ENCODE results near the gene CHTF8. TPM values are rescaled to one million over a fixed set of nuclear protein-coding genes. Genes with fewer than 3 reads are reported as not detected.

The CHTF8 gene
- polyA plus RNA-seq, 5 donors, result 113 to 136 (median 126) TPM

GRCh38 chr16:69094501-69094900 is 37.9 kb downstream of the CHTF8 start:
- no peak for DNase-seq

GRCh38 chr16:69093974-69094373 is 38.4 kb downstream of the CHTF8 start:
- DNase-seq, result no peak

DNA sequence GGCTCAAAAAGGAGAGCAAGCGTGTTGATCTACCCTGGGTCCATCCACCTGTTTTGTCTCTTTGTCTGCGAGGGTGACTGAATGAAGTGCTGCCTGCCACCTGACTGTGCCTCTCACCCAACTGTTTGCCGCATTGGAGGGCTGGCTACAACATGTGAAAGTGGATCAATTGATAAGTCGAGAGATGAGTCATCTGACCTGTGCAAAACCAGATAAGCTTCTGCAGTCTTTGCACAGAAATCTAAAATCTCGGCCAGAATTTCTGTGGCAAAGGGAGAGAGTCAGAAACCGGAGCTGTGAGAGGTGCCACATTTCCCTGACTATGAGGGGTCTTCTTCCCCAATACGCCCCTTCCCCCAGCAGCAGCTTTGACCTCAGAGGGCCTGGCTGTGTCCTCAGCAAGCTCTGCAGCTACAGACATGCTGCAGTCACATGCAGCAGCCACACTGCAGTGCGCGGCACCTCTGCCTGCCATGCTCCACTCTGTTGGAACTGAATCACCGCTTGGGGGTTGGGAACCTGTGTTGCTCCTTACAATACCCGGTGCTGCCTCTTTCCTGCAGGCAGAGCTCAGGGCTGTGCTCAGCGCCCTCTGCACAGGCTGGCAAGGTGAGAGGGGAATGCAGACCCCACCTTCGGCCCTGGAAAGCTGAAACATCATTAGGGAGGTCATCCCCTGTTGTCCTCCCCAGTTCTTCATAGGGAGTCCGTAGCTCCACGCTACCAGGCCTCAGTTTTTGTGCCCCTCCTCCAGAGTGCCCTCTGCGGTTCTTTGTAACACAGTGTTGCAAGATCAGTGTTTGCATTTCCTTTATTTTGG is 43.1 kb downstream of the CHTF8 start:
- no peak for DNase-seq

DNA sequence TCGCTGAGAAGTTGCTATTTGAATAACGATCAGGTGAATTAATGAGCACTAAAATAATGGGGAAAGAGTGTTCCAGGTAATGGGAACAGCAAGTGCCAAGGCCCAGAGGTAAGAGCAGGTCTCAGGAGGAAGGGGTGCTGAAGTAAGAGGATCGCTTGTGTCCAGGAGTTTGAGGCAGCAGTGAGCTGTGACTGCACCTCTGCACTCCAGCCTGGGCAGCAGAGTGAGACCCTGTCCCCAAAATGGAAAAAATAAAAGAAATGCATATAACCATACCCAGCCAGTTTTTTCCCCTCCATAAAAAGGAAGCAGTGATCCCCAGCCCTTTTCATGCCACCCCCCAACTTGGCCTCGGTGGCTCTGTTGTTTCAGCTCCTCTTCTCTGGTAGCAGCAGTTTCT is 43.7 kb downstream of the CHTF8 start:
- DNase-seq, result no peak

GRCh38 chr16:69087161-69087581 is 45.2 kb downstream of the CHTF8 start:
- DNase-seq, result no peak

- DNase-seq, result no peak
Measured at GRCh38 chr16:69085032-69085695, 47.2 kb downstream of the CHTF8 start.

DNA sequence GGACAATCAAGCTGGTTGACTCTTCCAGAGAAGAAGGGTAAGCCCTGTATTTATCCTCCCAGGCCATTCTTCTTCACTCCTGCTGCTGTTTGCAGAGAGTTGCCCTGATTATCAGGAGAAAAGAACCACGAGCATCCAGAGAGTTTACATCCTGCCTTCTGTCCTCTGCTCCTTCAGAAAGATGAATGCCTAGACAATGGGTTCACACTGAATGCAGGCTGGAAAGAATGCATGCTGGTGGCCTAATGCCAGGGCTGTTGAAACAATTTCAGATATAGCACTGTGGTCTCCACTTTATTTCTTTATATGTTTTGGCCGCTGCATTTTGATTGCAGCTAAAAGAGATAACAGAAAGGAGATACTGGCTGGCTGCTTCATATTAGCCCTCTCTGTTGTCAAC is 48.1 kb downstream of the CHTF8 start:
- no peak for DNase-seq

- no peak for DNase-seq
Measured at GRCh38 chr16:69083306-69083941, 49.0 kb downstream of the CHTF8 start.

DNA sequence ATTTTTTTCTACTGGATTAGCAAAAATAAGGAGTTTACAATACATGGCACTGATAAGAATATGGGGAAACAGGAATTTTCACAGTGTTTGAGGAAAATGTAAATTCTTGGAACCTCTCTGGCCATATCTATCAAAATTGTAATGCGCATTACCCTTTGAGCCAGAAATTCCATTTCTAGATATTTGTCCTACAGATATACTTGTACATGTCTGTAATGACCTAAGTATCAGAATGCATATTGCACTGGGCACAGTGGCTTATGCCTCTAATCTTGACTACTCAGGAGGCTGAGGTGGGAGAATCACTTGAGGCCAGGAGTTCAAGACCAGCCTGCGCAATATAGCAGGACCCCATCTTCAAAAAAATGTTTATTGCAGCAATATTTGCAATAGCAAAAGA is 52.7 kb downstream of the CHTF8 start:
- DNase-seq, result no peak

GRCh38 chr16:69078073-69078472 is 54.3 kb downstream of the CHTF8 start:
- no peak for DNase-seq

- no peak for DNase-seq
Measured at GRCh38 chr16:69077251-69077650, 55.1 kb downstream of the CHTF8 start.

- DNase-seq, result no peak
Measured at GRCh38 chr16:69073181-69073702, 59.1 kb downstream of the CHTF8 start.

DNA sequence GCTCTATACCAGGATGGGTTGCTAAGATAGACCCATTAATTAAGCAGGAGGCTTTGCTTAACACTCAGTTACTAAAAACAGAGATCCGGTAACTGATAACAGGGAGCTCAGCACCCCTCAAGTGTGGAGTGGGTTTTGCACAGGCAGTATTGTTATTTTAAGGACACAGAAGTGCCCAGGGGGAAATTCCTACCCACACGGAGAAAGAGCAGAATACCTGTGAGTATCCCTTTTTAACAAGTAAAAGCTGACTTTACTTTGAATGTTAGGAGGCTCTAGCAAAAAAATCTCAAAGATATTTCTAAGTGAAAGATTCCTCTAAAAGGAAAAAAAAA is 59.8 kb downstream of the CHTF8 start:
- DNase-seq, result no peak

DNA sequence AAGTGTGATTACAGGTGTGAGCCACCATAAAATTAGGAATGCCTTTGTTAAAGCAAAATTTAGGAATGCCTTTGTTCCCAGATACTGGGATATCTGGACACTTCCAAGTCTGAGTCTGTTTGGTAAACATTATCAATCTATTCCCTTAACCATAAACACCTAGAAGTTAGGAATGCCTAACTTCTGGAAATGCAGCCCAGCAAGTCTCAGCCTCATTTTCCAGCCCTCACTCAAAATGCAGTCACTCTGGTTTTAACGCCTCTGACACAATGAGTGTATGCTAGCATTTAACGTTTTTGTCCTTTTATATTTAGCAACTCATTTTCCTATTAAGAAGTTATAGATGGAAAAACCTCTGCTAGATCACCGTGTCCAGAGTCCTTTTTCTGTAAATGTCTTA is 61.4 kb downstream of the CHTF8 start:
- DNase-seq, result no peak

- DNase-seq, result no peak
Measured at GRCh38 chr16:69069504-69069903, 62.9 kb downstream of the CHTF8 start.

Other genes starting within 250 kb of the CHTF8 start
- 100 to 1,000 TPM; 103 to 190 (median 176) TPM for gene HAS3, start 26.9 kb downstream of the CHTF8 start, polyA plus RNA-seq (ENCODE audit: insufficient read depth in 1 of 5, insufficient read length in 5 of 5, low replicate concordance in 1 of 5)
- 10 to 100 TPM; 42.8 to 47.6 (median 46.4) TPM for gene UTP4, start 61 bp upstream of the CHTF8 start, polyA plus RNA-seq (ENCODE audit: insufficient read depth in 1 of 5, insufficient read length in 5 of 5, low replicate concordance in 1 of 5)
- 10 to 100 TPM; 17.0 to 25.5 (median 22.1) TPM for gene SNTB2, start 54.6 kb upstream of the CHTF8 start, polyA plus RNA-seq (ENCODE audit: insufficient read depth in 1 of 5, insufficient read length in 5 of 5, low replicate concordance in 1 of 5)
- 10 to 100 TPM; 37.1 to 51.6 (median 44.3) TPM for gene VPS4A, start 178.8 kb upstream of the CHTF8 start, polyA plus RNA-seq (ENCODE audit: insufficient read depth in 1 of 5, insufficient read length in 5 of 5, low replicate concordance in 1 of 5)
- 10 to 100 TPM in 1 of 5 donors, 1 to 10 TPM in 4; 2.1 to 10.2 (median 3.6) TPM for gene PDF, start 198.0 kb upstream of the CHTF8 start, polyA plus RNA-seq (ENCODE audit: insufficient read depth in 1 of 5, insufficient read length in 5 of 5, low replicate concordance in 1 of 5)
- 10 to 100 TPM; 22.5 to 33.5 (median 29.0) TPM for gene COG8, start 207.0 kb upstream of the CHTF8 start, polyA plus RNA-seq (ENCODE audit: insufficient read depth in 1 of 5, insufficient read length in 5 of 5, low replicate concordance in 1 of 5)
- 10 to 100 TPM; 25.9 to 36.7 (median 28.9) TPM for gene NIP7, start 207.2 kb upstream of the CHTF8 start, polyA plus RNA-seq (ENCODE audit: insufficient read depth in 1 of 5, insufficient read length in 5 of 5, low replicate concordance in 1 of 5)
- 1 to 10 TPM; 2.3 to 4.4 (median 4.0) TPM for gene TMED6, start 219.2 kb upstream of the CHTF8 start, polyA plus RNA-seq (ENCODE audit: insufficient read depth in 1 of 5, insufficient read length in 5 of 5, low replicate concordance in 1 of 5)

All from right lung (tissue), 5 donors.